OCI-LY1 (cell line): ENCODE measurements around the gene FLYWCH1.

Experiments used
- H2AFZ ChIP-seq: fragments of 200-600 bp; sonication (generic), shearing (Covaris generic); 2 replicates; pipeline ENCODE4 v1.6.0; 2014; ENCODE audit warnings: antibody characterized with exemption, mild to moderate bottlenecking, low read length
- H3F3A ChIP-seq: fragments of 200-600 bp; sonication (generic), shearing (Covaris generic); 2 replicates; pipeline ENCODE4 v1.6.0; 2014; ENCODE audit warnings: mild to moderate bottlenecking, antibody characterized with exemption, low read length, moderate library complexity; ENCODE audit not compliant: insufficient read depth
- H3K27ac ChIP-seq: fragments of 200-600 bp; sonication (generic); 2 replicates; pipeline ENCODE4 v1.5.1; 2014; ENCODE audit warnings: low read length, mixed run types, mild to moderate bottlenecking, low read depth; ENCODE audit not compliant: poor library complexity, severe bottlenecking
- H3K27me3 ChIP-seq: fragments of 200-600 bp; sonication (generic); 2 replicates; pipeline ENCODE4 v1.6.0; 2014; ENCODE audit warnings: antibody characterized with exemption, mild to moderate bottlenecking, low read length, moderate library complexity; ENCODE audit not compliant: insufficient read depth
- H3K36me3 ChIP-seq: fragments of 200-600 bp; sonication (generic); 2 replicates; pipeline ENCODE4 v1.6.1; 2014; ENCODE audit warnings: mild to moderate bottlenecking, antibody characterized with exemption, low read length, moderate library complexity, mixed read lengths; ENCODE audit not compliant: insufficient read depth
- H3K4me1 ChIP-seq: fragments of 200-600 bp; sonication (generic); 2 replicates; pipeline ENCODE4 v1.5.1; 2014; ENCODE audit warnings: mild to moderate bottlenecking, low read length, moderate library complexity; ENCODE audit not compliant: insufficient read depth, severe bottlenecking
- H3K4me2 ChIP-seq: fragments of 200-600 bp; sonication (generic), shearing (Covaris generic); 2 replicates; pipeline ENCODE4 v1.6.1; 2014; ENCODE audit warnings: low read length
- H3K4me3 ChIP-seq: fragments of 200-600 bp; sonication (generic); 2 replicates; pipeline ENCODE4 v1.5.1; 2014; ENCODE audit warnings: low read length, low read depth, mild to moderate bottlenecking, mixed read lengths; ENCODE audit not compliant: poor library complexity, severe bottlenecking
- H3K79me2 ChIP-seq: fragments of 200-600 bp; shearing (Covaris generic); 2 replicates; pipeline ENCODE4 v1.6.1; 2016; ENCODE audit warnings: mixed run types, low read length, mixed read lengths; ENCODE audit not compliant: insufficient read depth
- H3K9ac ChIP-seq: fragments of 200-600 bp; sonication (generic), shearing (Covaris generic); 2 replicates; pipeline ENCODE4 v1.6.1; 2014; ENCODE audit warnings: mild to moderate bottlenecking, low read length, mixed read lengths
- H3K9me2 ChIP-seq: fragments of 200-600 bp; sonication (generic), shearing (Covaris generic); 2 replicates; pipeline ENCODE4 v1.6.1; 2014; ENCODE audit warnings: low read depth, mild to moderate bottlenecking, low read length, mixed read lengths
- H3K9me3 ChIP-seq: fragments of 200-600 bp; shearing (Covaris generic); 2 replicates; pipeline ENCODE4 v1.6.1; 2014; ENCODE audit warnings: low read length, mixed read lengths
- H4K20me1 ChIP-seq: fragments of 200-600 bp; sonication (generic), shearing (Covaris generic); 2 replicates; pipeline ENCODE4 v1.6.0; 2016; ENCODE audit warnings: mild to moderate bottlenecking, low read length; ENCODE audit not compliant: insufficient read depth
- EZH2 ChIP-seq: fragments of 200-600 bp; sonication (generic), shearing (Covaris generic); IDR thresholded peaks from 2 replicates; pipeline ENCODE4 v1.8.0; 2017; ENCODE audit warnings: borderline replicate concordance, mixed run types, mild to moderate bottlenecking, antibody characterized with exemption, low read length, moderate library complexity, mixed read lengths
- TF ChIP-seq, protein P1 (sequence below): fragments of 200-600 bp; sonication (generic), shearing (Covaris generic); IDR thresholded peaks from 2 replicates; pipeline ENCODE4 v1.5.1; 2017; ENCODE audit warnings: mild to moderate bottlenecking, antibody characterized with exemption, low read length, moderate library complexity, mixed read lengths

FLYWCH1 gene

DNA sequence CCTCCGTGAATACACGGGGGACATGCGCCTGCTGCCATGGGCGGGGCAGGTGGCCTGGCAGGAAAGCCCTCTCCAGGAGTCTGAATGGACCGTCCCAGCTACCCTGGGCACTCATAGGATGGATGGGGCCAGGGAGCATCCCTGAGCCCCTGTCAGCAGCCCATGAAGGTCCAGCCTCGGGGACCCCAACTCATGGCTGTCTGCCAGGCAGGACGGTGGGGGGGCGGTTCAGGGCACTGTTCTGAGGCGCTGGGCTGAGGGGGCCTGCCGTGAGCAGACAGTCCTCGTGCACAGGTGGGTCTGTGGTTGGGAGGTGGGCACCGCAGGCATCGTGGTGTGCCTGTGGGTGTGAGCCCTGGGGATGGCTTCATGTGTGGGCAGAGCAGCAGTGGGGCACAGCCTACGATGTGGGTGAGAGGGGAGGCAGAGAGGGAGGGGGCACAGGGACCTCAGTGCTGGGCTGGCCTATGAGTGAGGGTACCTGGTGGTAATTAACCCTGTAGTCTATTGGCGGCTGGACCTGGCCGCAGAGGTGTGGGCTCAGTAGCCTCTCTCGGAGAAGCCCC is 75.0 kb downstream of the FLYWCH1 start:
- TF ChIP-seq, protein P1, sequence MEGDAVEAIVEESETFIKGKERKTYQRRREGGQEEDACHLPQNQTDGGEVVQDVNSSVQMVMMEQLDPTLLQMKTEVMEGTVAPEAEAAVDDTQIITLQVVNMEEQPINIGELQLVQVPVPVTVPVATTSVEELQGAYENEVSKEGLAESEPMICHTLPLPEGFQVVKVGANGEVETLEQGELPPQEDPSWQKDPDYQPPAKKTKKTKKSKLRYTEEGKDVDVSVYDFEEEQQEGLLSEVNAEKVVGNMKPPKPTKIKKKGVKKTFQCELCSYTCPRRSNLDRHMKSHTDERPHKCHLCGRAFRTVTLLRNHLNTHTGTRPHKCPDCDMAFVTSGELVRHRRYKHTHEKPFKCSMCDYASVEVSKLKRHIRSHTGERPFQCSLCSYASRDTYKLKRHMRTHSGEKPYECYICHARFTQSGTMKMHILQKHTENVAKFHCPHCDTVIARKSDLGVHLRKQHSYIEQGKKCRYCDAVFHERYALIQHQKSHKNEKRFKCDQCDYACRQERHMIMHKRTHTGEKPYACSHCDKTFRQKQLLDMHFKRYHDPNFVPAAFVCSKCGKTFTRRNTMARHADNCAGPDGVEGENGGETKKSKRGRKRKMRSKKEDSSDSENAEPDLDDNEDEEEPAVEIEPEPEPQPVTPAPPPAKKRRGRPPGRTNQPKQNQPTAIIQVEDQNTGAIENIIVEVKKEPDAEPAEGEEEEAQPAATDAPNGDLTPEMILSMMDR: no peak
- no peak for TF ChIP-seq EZH2
- no peaks in the 10 kb centered on the region for H3K9me2 ChIP-seq
- H3K4me3 ChIP-seq: no peak overlapping the region
- H3K4me1 ChIP-seq: peaks cover 16% of the 10 kb centered on the region
- no peak overlapping the region for H3K9ac ChIP-seq
- no peaks in the 10 kb centered on the region for H3F3A ChIP-seq
- no peak overlapping the region for H3K27ac ChIP-seq
- H2AFZ ChIP-seq: no peak overlapping the region
- no peaks in the 10 kb centered on the region for H3K79me2 ChIP-seq
- H3K36me3 ChIP-seq: no peaks in the 10 kb centered on the region
- H3K4me2 ChIP-seq: no peak overlapping the region
- peaks cover 3% of the 10 kb centered on the region; the same call in 1 of the 2 replicates for H3K27me3 ChIP-seq
- H4K20me1 ChIP-seq: no peaks in the 10 kb centered on the region
- no peaks in the 10 kb centered on the region for H3K9me3 ChIP-seq

DNA sequence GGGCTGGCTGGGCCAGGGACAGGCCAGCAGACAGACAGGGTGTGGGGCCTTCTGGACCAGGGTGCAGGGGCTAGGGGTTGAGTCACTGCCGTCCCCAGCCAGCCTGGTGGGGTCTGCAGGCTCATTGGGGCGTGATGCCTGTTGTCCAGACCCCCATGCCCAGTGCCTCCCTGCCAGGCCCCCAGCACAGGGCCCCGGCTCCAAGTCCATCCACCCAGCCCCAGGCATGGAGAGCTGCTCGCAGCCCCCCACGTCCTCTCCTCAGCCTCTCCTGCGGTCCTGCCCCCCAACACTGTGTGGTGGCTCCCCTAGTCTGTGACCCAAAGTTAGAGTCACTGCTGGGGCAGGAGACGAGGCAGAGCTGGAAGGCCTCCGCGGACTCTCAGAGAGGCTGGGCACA is 75.6 kb downstream of the FLYWCH1 start:
- Histone ChIP-seq H3K9ac (no peak overlapping the region), H3K27ac (no peak overlapping the region), H3K9me3 (no peaks in the 10 kb centered on the region), H3K4me1 (peaks cover 16% of the 10 kb centered on the region), H3K4me2 (no peak overlapping the region), H3K36me3 (no peaks in the 10 kb centered on the region), H3K27me3 (peaks cover 3% of the 10 kb centered on the region; the same call in 1 of the 2 replicates), H4K20me1 (no peaks in the 10 kb centered on the region), H3F3A (no peaks in the 10 kb centered on the region), H3K4me3 (no peak overlapping the region), H3K79me2 (no peaks in the 10 kb centered on the region), H2AFZ (no peak overlapping the region), H3K9me2 (no peaks in the 10 kb centered on the region)
- no peak for TF ChIP-seq EZH2
- TF ChIP-seq, protein P1: no peak

DNA sequence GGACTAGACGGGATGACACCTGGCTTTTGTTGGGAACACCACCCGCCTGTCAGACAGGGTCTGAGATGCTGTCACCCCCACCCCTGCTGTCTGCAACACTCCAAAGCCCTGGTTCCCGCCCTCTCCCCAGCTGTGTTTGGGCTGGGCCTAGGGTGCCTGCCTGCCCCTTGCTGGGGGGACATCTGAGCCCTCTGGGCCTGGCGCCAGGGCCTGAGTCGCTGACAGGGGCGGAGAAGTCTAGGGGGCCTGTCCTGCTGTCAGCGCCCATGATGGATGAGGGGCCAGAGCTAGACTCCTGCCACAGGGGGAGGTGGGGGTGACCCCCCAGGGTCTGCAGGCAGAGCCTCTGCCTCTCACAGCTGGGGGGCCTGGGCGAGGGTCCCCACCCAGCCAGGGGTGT is 76.1 kb downstream of the FLYWCH1 start:
- TF ChIP-seq EZH2: no peak
- TF ChIP-seq, protein P1: no peak
- no peak overlapping the region for H3K9ac ChIP-seq
- H3K27ac ChIP-seq: no peak overlapping the region
- no peak overlapping the region for H3K4me3 ChIP-seq
- H3K9me2 ChIP-seq: no peaks in the 10 kb centered on the region
- no peaks in the 10 kb centered on the region for H3F3A ChIP-seq
- no peaks in the 10 kb centered on the region for H3K79me2 ChIP-seq
- H3K36me3 ChIP-seq: no peaks in the 10 kb centered on the region
- peaks cover 11% of the 10 kb centered on the region for H3K4me1 ChIP-seq
- H4K20me1 ChIP-seq: no peaks in the 10 kb centered on the region
- H3K27me3 ChIP-seq: peaks cover 3% of the 10 kb centered on the region; the same call in 1 of the 2 replicates
- H2AFZ ChIP-seq: no peak overlapping the region
- no peak overlapping the region for H3K4me2 ChIP-seq
- H3K9me3 ChIP-seq: no peaks in the 10 kb centered on the region
